Sigmoid colon (tissue), 4 donors: ENCODE measurements around the gene KRT20.

Source experiments
- EP300 ChIP-seq, 4 donors: sonication (generic); formaldehyde crosslinking; IDR thresholded peaks; one replicate each; pipeline ENCODE4 v1.6.1; 2017; ENCODE audit warnings: antibody characterized with exemption in 4 of 4
- TF ChIP-seq, protein P1 (sequence below), 4 experiments: fragments of 450-650 bp in 3 of 4; fragments of 200-600 bp in 1 of 4; IDR thresholded peaks; one replicate each; pipeline ENCODE4 v1.5.1; 2016 to 2019; ENCODE audit warnings: antibody characterized with exemption in 4 of 4, mild to moderate bottlenecking in 3 of 4, moderate library complexity in 2 of 4

DNA sequence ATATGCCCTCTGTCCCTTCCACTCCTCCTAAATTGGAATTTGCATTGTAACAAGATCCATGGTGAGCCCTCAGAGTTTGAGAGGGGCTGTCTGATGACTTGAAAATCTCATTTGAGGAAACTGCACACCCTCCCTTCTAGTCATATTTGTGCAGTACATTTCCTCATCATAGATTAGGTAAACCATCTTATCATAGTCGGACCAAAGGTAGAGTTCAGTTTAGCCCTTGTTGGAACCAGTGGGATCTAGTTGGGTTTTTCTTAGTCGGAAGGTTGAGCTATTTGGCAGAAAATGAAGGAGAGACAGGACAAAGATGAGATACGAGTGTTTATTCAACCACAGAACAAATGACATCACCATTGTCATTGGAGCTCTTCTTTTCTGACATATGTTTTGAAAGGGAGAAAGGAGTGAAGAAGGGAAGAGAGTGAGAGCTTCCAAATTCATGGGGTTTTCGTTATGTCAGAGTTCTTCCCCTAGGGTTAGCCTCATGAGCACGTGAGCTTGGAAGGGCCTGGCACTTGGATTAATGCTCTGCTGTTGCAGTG, 15.8 kb upstream of the KRT20 start:
- no peak for TF ChIP-seq EP300 (IDR thresholded peaks at IDR 0.05)
- TF ChIP-seq, protein P1, sequence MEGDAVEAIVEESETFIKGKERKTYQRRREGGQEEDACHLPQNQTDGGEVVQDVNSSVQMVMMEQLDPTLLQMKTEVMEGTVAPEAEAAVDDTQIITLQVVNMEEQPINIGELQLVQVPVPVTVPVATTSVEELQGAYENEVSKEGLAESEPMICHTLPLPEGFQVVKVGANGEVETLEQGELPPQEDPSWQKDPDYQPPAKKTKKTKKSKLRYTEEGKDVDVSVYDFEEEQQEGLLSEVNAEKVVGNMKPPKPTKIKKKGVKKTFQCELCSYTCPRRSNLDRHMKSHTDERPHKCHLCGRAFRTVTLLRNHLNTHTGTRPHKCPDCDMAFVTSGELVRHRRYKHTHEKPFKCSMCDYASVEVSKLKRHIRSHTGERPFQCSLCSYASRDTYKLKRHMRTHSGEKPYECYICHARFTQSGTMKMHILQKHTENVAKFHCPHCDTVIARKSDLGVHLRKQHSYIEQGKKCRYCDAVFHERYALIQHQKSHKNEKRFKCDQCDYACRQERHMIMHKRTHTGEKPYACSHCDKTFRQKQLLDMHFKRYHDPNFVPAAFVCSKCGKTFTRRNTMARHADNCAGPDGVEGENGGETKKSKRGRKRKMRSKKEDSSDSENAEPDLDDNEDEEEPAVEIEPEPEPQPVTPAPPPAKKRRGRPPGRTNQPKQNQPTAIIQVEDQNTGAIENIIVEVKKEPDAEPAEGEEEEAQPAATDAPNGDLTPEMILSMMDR (IDR thresholded peaks at IDR 0.05): no peak
